CD4-positive, alpha-beta T cell (primary cell): ENCODE results near the gene GRIK1. TPM values are rescaled to one million over a fixed set of nuclear protein-coding genes. Genes with fewer than 3 reads are reported as not detected.

Source experiments
- ATAC-seq: fragments of 200-7000 bp; cut with Tn5 transposase; one replicate; pipeline ENCODE4 v1.10.0; 2022; ENCODE audit warnings: mild to moderate bottlenecking; ENCODE audit not compliant: poor library complexity
- CTCF ChIA-PET: fragments of 350-600 bp; sonication (Branson Sonifier 250); formaldehyde crosslinking; loops from one replicate; lab custom pipeline; 2021; ENCODE audit warnings: antibody characterized with exemption, inconsistent platforms; lab: Charles Lee
- POLR2A ChIA-PET: fragments of 350-600 bp; sonication (Branson Sonifier 250); formaldehyde crosslinking; loops from one replicate; lab custom pipeline; 2021; ENCODE audit warnings: antibody characterized with exemption, inconsistent platforms; lab: Charles Lee
- DNase-seq, 14 experiments: peaks; one replicate each; pipeline ENCODE4 v3.0.0-alpha.2; 2013 to 2020; ENCODE audit warnings: mixed read lengths in 2 of 14
- H3K27ac ChIP-seq, 2 donors: one replicate each; pipeline versions ENCODE4 v1.5.1 to v1.7.0; 2013; ENCODE audit warnings: low read length in 2 of 2, low read depth in 1 of 2, mild to moderate bottlenecking in 1 of 2
- H3K27me3 ChIP-seq, 2 experiments: 1 replicate in 1 of 2; 2 replicates in 1 of 2; pipeline versions ENCODE4 v1.6.1 to v1.7.0; 2013; ENCODE audit warnings: low read length in 2 of 2, control low read depth in 1 of 2, mild to moderate bottlenecking in 1 of 2, moderate library complexity in 1 of 2; ENCODE audit not compliant: insufficient read depth in 2 of 2, control insufficient read depth in 1 of 2
- H3K36me3 ChIP-seq: one replicate; pipeline ENCODE4 v1.6.1; 2013; ENCODE audit warnings: low read length, control low read depth; ENCODE audit not compliant: insufficient read depth
- H3K4me1 ChIP-seq: one replicate; pipeline ENCODE4 v1.6.1; 2013; ENCODE audit warnings: low read length, control low read depth; ENCODE audit not compliant: insufficient read depth
- H3K4me3 ChIP-seq: one replicate; pipeline ENCODE4 v1.5.1; 2013; ENCODE audit warnings: mild to moderate bottlenecking, low read length, moderate library complexity
- H3K9me3 ChIP-seq, 2 experiments: 1 replicate in 1 of 2; 2 replicates in 1 of 2; pipeline versions ENCODE4 v1.6.1 to v1.7.0; 2013; ENCODE audit warnings: low read length in 2 of 2, mild to moderate bottlenecking in 2 of 2, control low read depth in 1 of 2, moderate library complexity in 1 of 2; ENCODE audit not compliant: control insufficient read depth in 1 of 2, insufficient read depth in 1 of 2
- H3K27ac Mint-ChIP-seq: one replicate; pipeline ENCODE4 v1.8.0; 2020; ENCODE audit warnings: mixed read lengths
- H3K27me3 Mint-ChIP-seq: one replicate; pipeline ENCODE4 v1.8.0; 2021; ENCODE audit warnings: mixed read lengths
- H3K36me3 Mint-ChIP-seq: one replicate; pipeline ENCODE4 v1.8.0; 2021; ENCODE audit warnings: low read depth, mixed read lengths
- H3K4me1 Mint-ChIP-seq: one replicate; pipeline ENCODE4 v1.8.0; 2021; ENCODE audit warnings: low read depth, mixed read lengths
- H3K4me3 Mint-ChIP-seq: one replicate; pipeline ENCODE4 v1.8.0; 2020; ENCODE audit warnings: mild to moderate bottlenecking, mixed read lengths
- H3K9me3 Mint-ChIP-seq: one replicate; pipeline ENCODE4 v1.8.0; 2020; ENCODE audit warnings: mixed read lengths
- CTCF ChIP-seq: fragments of 200-600 bp; IDR thresholded peaks from one replicate; pipeline ENCODE4 v1.8.0; 2022; ENCODE audit warnings: antibody characterized with exemption, mild to moderate bottlenecking
- intact Hi-C, 2 experiments: fragments of 100-400 bp; cut with DNase I in 1 of 2; cut with micrococcal nuclease in 1 of 2; formaldehyde crosslinking; loops; one replicate each; pipeline versions ENCODE4 v1.15.1 to v1.9.0; 2023 to 2025; cut with DNase I, micrococcal nuclease
- total RNA-seq, 174 experiments: library from RNA in 2 of 174; stranded (reverse) in 2 of 174; gene quantifications; one replicate each; pipeline ENCODE4 v1.2.3 and lab custom pipeline; 2021 to 2026

Gene GRIK1
- total RNA-seq, 2 experiments from 2014 or later, result not detected

- H3K27ac ChIP-seq, result no peak overlapping the region
- H3K27me3 ChIP-seq, result no peaks in the 10 kb centered on the region
- DNase-seq, result no peak
- ChIA-PET POLR2A (no interaction called here), CTCF (no interaction called here)
- peaks cover 0 to 5% of the 10 kb centered on the region in 2 experiments for H3K9me3 ChIP-seq
- H3K36me3 ChIP-seq, result no peaks in the 10 kb centered on the region
- no peak for TF ChIP-seq CTCF
- no peak overlapping the region for H3K4me3 ChIP-seq
- Mint-ChIP-seq H3K27ac (no peak overlapping the region), H3K4me3 (no peak overlapping the region), H3K4me1 (no peaks in the 10 kb centered on the region), H3K36me3 (no peaks in the 10 kb centered on the region), H3K9me3 (no peaks in the 10 kb centered on the region), H3K27me3 (no peaks in the 10 kb centered on the region)
- intact Hi-C loops, result no loop called here
- ATAC-seq, result no peak
- no peaks in the 10 kb centered on the region for H3K4me1 ChIP-seq
These were observed 35.2 kb downstream of the GRIK1 start for GRCh38 chr21:29904359-29905282.

- Mint-ChIP-seq H3K36me3 (no peaks in the 10 kb centered on the region), H3K27ac (no peak overlapping the region), H3K27me3 (peaks cover 29% of the 10 kb centered on the region), H3K9me3 (no peaks in the 10 kb centered on the region), H3K4me3 (no peak overlapping the region), H3K4me1 (no peaks in the 10 kb centered on the region)
- ATAC-seq (no peak), DNase-seq (no peak)
- no peak for TF ChIP-seq CTCF
- Histone ChIP-seq H3K36me3 (no peaks in the 10 kb centered on the region), H3K27ac (no peak overlapping the region), H3K9me3 (peaks cover 0 to 4% of the 10 kb centered on the region in 2 experiments), H3K4me1 (no peaks in the 10 kb centered on the region), H3K4me3 (no peak overlapping the region), H3K27me3 (peaks cover 0 to 5% of the 10 kb centered on the region in 2 experiments)
- intact Hi-C loops, result no loop called here
- ChIA-PET CTCF (no interaction called here), POLR2A (no interaction called here)
These were observed 42.9 kb downstream of the GRIK1 start for GRCh38 chr21:29896884-29897283.

GRCh38 chr21:29893687-29894086 lies 46.1 kb downstream of the GRIK1 start:
- Histone ChIP-seq H3K4me1 (no peaks in the 10 kb centered on the region), H3K4me3 (no peak overlapping the region), H3K36me3 (no peaks in the 10 kb centered on the region), H3K27me3 (peaks cover 0 to 5% of the 10 kb centered on the region in 2 experiments), H3K27ac (no peak overlapping the region), H3K9me3 (peaks cover 0 to 4% of the 10 kb centered on the region in 2 experiments)
- no peak overlapping the region for H3K4me3 Mint-ChIP-seq
- DNase-seq, result no peak
- intact Hi-C loops, result no loop called here
- peaks cover 29% of the 10 kb centered on the region for H3K27me3 Mint-ChIP-seq
- no peak overlapping the region for H3K27ac Mint-ChIP-seq
- no peaks in the 10 kb centered on the region for H3K4me1 Mint-ChIP-seq
- POLR2A ChIA-PET, result no interaction called here
- no peaks in the 10 kb centered on the region for H3K9me3 Mint-ChIP-seq
- TF ChIP-seq CTCF, result no peak
- CTCF ChIA-PET, result no interaction called here
- no peak for ATAC-seq
- no peaks in the 10 kb centered on the region for H3K36me3 Mint-ChIP-seq
